ENCODE measurements around the gene WDR83. TPM values are rescaled to one million over a fixed set of nuclear protein-coding genes. Genes with fewer than 3 reads are reported as not detected.

The WDR83 gene
- total RNA-seq, 4 donors from 2014 or later: 10.0 to 19.7 (median 13.9) TPM

DNA sequence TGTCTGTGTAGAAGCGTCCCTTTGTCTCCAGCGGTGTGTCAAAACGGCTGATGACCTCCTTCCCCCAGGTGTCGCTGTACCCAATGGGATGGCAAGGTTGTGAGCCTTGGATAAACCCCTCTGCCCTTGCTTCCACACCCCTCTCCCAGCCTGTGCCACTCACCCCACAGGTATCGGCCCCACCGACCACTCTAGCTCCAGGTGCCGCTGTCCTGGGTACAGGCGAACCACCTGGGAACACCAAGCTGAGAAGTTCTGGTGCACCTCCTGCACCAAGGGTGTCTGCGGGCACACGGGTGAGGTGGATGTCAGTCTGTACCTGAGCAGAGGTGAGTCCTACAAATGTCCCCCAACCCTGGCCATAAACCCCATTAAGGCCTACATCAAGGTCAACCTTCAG lies 16.7 kb upstream of the WDR83 start:
- no peaks in the 10 kb centered on the region for H3K9me3 ChIP-seq
- intact Hi-C loops (cut with DNase I): no loop called here
- WGBS: 98% methylated on average over 10 of the region's 10 CpGs

DNA sequence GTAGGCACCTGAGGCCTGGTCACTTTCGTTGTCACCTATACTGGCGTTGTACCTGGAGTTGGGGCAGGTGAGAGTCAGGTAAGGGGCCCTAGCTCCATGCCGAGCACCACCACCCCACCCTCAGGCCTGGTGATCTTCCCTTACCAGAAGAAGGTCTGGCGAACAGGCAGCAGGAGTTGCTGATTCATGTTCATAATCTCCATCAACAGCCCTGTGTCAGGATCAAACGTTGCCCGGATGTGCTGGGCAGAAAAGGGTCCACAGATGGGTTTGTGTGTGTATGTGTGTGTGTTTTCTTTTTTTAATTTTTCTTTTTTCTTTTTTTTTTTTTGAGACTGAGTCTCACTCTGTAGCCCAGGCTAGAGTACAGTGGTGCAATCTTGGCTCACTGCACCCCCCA lies 14.4 kb upstream of the WDR83 start:
- TF ChIP-seq, protein P1, sequence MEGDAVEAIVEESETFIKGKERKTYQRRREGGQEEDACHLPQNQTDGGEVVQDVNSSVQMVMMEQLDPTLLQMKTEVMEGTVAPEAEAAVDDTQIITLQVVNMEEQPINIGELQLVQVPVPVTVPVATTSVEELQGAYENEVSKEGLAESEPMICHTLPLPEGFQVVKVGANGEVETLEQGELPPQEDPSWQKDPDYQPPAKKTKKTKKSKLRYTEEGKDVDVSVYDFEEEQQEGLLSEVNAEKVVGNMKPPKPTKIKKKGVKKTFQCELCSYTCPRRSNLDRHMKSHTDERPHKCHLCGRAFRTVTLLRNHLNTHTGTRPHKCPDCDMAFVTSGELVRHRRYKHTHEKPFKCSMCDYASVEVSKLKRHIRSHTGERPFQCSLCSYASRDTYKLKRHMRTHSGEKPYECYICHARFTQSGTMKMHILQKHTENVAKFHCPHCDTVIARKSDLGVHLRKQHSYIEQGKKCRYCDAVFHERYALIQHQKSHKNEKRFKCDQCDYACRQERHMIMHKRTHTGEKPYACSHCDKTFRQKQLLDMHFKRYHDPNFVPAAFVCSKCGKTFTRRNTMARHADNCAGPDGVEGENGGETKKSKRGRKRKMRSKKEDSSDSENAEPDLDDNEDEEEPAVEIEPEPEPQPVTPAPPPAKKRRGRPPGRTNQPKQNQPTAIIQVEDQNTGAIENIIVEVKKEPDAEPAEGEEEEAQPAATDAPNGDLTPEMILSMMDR (IDR thresholded peaks at IDR 0.05): no peak
- TF ChIP-seq POLR2A (IDR thresholded peaks at IDR 0.05; ENCODE audit: low read depth) (no peak), EP300 (IDR thresholded peaks at IDR 0.05) (no peak), POLR2AphosphoS5 (IDR thresholded peaks at IDR 0.05) (no peak)
- no peaks in the 10 kb centered on the region for H3K27me3 ChIP-seq
- peaks cover 11 to 18% (median 15%) of the 10 kb centered on the region in 4 donors for H3K4me1 ChIP-seq
- no peaks in the 10 kb centered on the region for H3K9me3 ChIP-seq
- intact Hi-C loops (cut with DNase I): no loop called here
- H3K4me3 ChIP-seq: no peak overlapping the region
- H3K27ac ChIP-seq (replicated peaks in 1 of 4): no peak overlapping the region
- no peak for DNase-seq (ENCODE audit: extremely low spot score)
- 98% methylated on average over 6 of the region's 6 CpGs for WGBS
- H3K36me3 ChIP-seq: peaks cover 13 to 58% (median 33%) of the 10 kb centered on the region in 4 donors

More for the DNA sequence above, 16.7 kb upstream of the WDR83 start:
- Histone ChIP-seq H3K27ac (replicated peaks in 1 of 4) (no peak overlapping the region), H3K36me3 (peaks cover 0 to 36% (median 12%) of the 10 kb centered on the region in 4 donors), H3K4me3 (no peak overlapping the region), H3K4me1 (peaks cover 11 to 22% (median 15%) of the 10 kb centered on the region in 4 donors), H3K27me3 (no peaks in the 10 kb centered on the region)
- no peak for DNase-seq (ENCODE audit: extremely low spot score)
- TF ChIP-seq EP300 (IDR thresholded peaks at IDR 0.05) (no peak), POLR2A (IDR thresholded peaks at IDR 0.05; ENCODE audit: low read depth) (no peak), POLR2AphosphoS5 (IDR thresholded peaks at IDR 0.05) (no peak)
- TF ChIP-seq, protein P1 (IDR thresholded peaks at IDR 0.05): no peak

DNA sequence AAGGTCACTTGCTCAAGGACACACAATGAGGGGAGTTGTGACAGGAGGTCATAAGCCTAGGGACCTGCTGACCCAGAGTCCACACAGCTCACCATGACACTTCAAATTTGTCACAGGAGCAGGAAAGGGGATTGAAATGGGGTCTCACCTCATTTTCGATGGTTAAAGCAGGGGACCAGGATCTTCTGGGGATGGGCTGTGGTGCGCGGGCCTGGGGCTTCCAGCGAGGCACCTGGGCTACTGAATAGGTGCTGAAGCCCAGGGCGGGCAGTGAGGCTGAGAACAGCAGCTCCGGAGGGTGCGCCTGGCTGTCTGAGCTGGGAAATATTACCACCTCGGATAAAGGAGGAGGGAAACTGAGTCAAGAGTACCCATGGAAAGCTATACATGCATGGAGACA lies 11.1 kb upstream of the WDR83 start:
- Histone ChIP-seq H3K36me3 (peaks cover 25 to 90% (median 64%) of the 10 kb centered on the region in 4 donors), H3K9me3 (no peaks in the 10 kb centered on the region), H3K4me1 (no peaks in the 10 kb centered on the region), H3K27me3 (no peaks in the 10 kb centered on the region), H3K4me3 (no peak overlapping the region), H3K27ac (replicated peaks in 1 of 4) (no peak overlapping the region)
- intact Hi-C loops (cut with DNase I): no loop called here
- WGBS: 97% methylated on average over 8 of the region's 8 CpGs
- DNase-seq (ENCODE audit: extremely low spot score): no peak
- TF ChIP-seq POLR2A (IDR thresholded peaks at IDR 0.05; ENCODE audit: low read depth): no peak
- no peak for TF ChIP-seq POLR2AphosphoS5 (IDR thresholded peaks at IDR 0.05)
- no peak for TF ChIP-seq EP300 (IDR thresholded peaks at IDR 0.05)
- TF ChIP-seq, protein P1 (IDR thresholded peaks at IDR 0.05): no peak

DNA sequence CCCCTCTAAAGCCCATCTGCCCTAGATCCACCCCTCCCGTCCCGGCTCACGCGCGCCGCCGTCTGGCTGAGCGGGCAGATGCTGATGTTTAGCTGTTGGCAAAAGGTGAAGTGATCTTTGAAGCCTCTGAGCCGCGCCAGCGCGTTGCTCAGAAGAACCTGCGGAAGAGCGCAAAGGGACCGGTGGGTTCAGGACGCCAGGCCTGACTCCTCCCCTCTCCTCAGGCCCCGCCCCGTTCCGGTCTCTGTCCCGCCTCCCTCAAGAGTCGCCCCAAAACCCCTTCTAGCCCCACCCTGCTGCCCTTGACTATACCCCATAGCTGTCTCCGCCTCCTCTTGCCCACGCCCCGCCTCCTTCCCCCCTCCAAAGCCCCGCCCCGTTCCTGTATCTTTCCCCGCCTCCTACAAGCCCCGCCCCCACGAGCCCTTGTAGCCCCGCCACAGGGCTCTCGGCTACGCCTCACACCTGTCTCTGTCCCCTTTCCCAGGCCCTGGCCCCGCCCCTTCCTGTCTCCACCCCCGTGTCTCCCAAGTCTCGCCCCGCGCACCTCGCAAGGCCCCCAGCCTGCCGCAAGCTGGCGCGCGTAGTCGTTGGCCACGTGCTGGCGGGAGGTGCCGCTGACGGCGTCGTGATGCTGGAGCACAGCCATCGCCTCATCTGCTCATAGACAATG lies 9.6 kb upstream of the WDR83 start:
- H3K27me3 ChIP-seq: no peaks in the 10 kb centered on the region
- peaks cover 35 to 92% (median 78%) of the 10 kb centered on the region in 4 donors for H3K36me3 ChIP-seq
- DNase-seq (ENCODE audit: extremely low spot score): no peak
- peak overlapping the region in 1 of 4 donors; percentile 7 for H3K27ac ChIP-seq (replicated peaks in 1 of 4)
- no peaks in the 10 kb centered on the region for H3K9me3 ChIP-seq
- H3K4me3 ChIP-seq: no peak overlapping the region
- 69% methylated on average over 50 of the region's 50 CpGs for WGBS
- H3K4me1 ChIP-seq: no peaks in the 10 kb centered on the region
- intact Hi-C loops (cut with DNase I): no loop called here
- TF ChIP-seq POLR2AphosphoS5 (IDR thresholded peaks at IDR 0.05): no peak
- TF ChIP-seq EP300 (IDR thresholded peaks at IDR 0.05): no peak
- no peak for TF ChIP-seq POLR2A (IDR thresholded peaks at IDR 0.05; ENCODE audit: low read depth)

DNA sequence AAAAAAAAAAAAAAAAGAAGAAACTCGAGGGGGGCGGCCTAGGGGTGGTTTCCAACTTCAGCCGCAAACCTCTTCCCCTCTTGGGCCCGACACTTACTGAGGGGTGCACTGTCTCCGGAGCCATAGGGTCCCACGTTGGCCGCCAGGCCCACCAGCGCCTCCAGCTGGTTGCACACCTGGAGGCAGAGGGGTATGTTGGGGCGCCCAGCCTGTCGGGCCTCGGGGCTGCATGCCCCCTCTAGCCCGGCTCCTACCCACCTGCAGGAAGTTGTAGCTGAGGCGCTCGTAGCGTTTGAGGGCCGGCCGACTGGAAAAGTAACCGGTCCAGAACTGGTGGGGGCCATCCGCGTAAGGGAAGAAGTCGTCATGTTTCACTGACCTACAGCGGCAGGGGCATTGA lies 8.6 kb upstream of the WDR83 start:
- intact Hi-C loops (cut with DNase I): no loop called here
- Histone ChIP-seq H3K4me1 (no peaks in the 10 kb centered on the region), H3K9me3 (no peaks in the 10 kb centered on the region), H3K4me3 (no peak overlapping the region), H3K36me3 (peaks cover 37 to 94% (median 85%) of the 10 kb centered on the region in 4 donors), H3K27me3 (no peaks in the 10 kb centered on the region), H3K27ac (replicated peaks in 1 of 4) (no peak overlapping the region)
- no peak for DNase-seq (ENCODE audit: extremely low spot score)
- no peak for TF ChIP-seq POLR2AphosphoS5 (IDR thresholded peaks at IDR 0.05)
- TF ChIP-seq EP300 (IDR thresholded peaks at IDR 0.05): no peak
- TF ChIP-seq, protein P1 (IDR thresholded peaks at IDR 0.05): no peak
- no peak for TF ChIP-seq POLR2A (IDR thresholded peaks at IDR 0.05; ENCODE audit: low read depth)
- WGBS: 92% methylated on average over 11 of the region's 22 CpGs
